ENCODE results near the gene ASAP2. TPM values are rescaled to one million over a fixed set of nuclear protein-coding genes. Genes with fewer than 3 reads are reported as not detected.

ASAP2 gene
- total RNA-seq, 2 donors from 2014 or later: 28.1 to 31.3 TPM

- intact Hi-C loops (cut with DNase I): loop anchor here in 1 of 2 donors (10.0 kb wide), 1 partner anchor 115 kb away; the partner anchor contains the start of gene ASAP2
- DNase-seq (ENCODE audit: low spot score): no peak
Measured at GRCh38 chr2:9319338-9319715, 112.7 kb downstream of the ASAP2 start.

GRCh38 chr2:9322576-9322975, 116.0 kb downstream of the ASAP2 start:
- intact Hi-C loops (cut with DNase I): no loop called here
- DNase-seq (ENCODE audit: low spot score): no peak

GRCh38 chr2:9325428-9325827, 118.8 kb downstream of the ASAP2 start:
- intact Hi-C loops (cut with DNase I): no loop called here
- no peak for DNase-seq (ENCODE audit: low spot score)

GRCh38 chr2:9326975-9327374, 120.4 kb downstream of the ASAP2 start:
- DNase-seq (ENCODE audit: low spot score): no peak
- intact Hi-C loops (cut with DNase I): no loop called here

- intact Hi-C loops (cut with DNase I): no loop called here
Measured at GRCh38 chr2:9327873-9328352, 121.3 kb downstream of the ASAP2 start.

GRCh38 chr2:9328931-9329330, 122.3 kb downstream of the ASAP2 start:
- no peak for DNase-seq (ENCODE audit: low spot score)
- intact Hi-C loops (cut with DNase I): no loop called here

More at GRCh38 chr2:9327873-9328352, 121.3 kb downstream of the ASAP2 start:
- DNase-seq (ENCODE audit: low spot score): no peak

GRCh38 chr2:9329497-9329896, 122.9 kb downstream of the ASAP2 start:
- peak; percentile 70 for DNase-seq (ENCODE audit: low spot score)
- intact Hi-C loops (cut with DNase I): no loop called here

- DNase-seq (ENCODE audit: low spot score): peak; percentile 72
- intact Hi-C loops (cut with DNase I): loop anchor here in 1 of 2 donors (5.0 kb wide), 2 partner anchors 123 to 188 kb away; partner anchors contain the start of gene ASAP2
Measured at GRCh38 chr2:9330612-9331270, 124.1 kb downstream of the ASAP2 start.

GRCh38 chr2:9331704-9332103, 125.1 kb downstream of the ASAP2 start:
- DNase-seq (ENCODE audit: low spot score): peak; percentile 34
- intact Hi-C loops (cut with DNase I): loop anchor here in 1 of 2 donors (5.0 kb wide), 2 partner anchors 124 to 189 kb away; partner anchors contain the start of gene ASAP2

GRCh38 chr2:9332136-9332852, 125.7 kb downstream of the ASAP2 start:
- intact Hi-C loops (cut with DNase I): loop anchor here in 1 of 2 donors (5.0 kb wide), 2 partner anchors 125 to 190 kb away; partner anchors contain the start of gene ASAP2

GRCh38 chr2:9332853-9333245, 126.2 kb downstream of the ASAP2 start:
- intact Hi-C loops (cut with DNase I): loop anchor here in 1 of 2 donors (5.0 kb wide), 2 partner anchors 126 to 191 kb away; partner anchors contain the start of gene ASAP2
- DNase-seq (ENCODE audit: low spot score): no peak

More at GRCh38 chr2:9332136-9332852, 125.7 kb downstream of the ASAP2 start:
- DNase-seq (ENCODE audit: low spot score): no peak

- no peak for DNase-seq (ENCODE audit: low spot score)
- intact Hi-C loops (cut with DNase I): loop anchor here in 1 of 2 donors (5.0 kb wide), 2 partner anchors 126 to 191 kb away; partner anchors contain the start of gene ASAP2
Measured at GRCh38 chr2:9333591-9334171, 127.1 kb downstream of the ASAP2 start.

GRCh38 chr2:9334761-9335160, 128.1 kb downstream of the ASAP2 start:
- intact Hi-C loops (cut with DNase I): loop anchor here in 1 of 2 donors (5.0 kb wide), 2 partner anchors 127 to 192 kb away; partner anchors contain the start of gene ASAP2
- no peak for DNase-seq (ENCODE audit: low spot score)

- intact Hi-C loops (cut with DNase I): no loop called here
- no peak for DNase-seq (ENCODE audit: low spot score)
Measured at GRCh38 chr2:9335322-9335832, 128.8 kb downstream of the ASAP2 start.

- intact Hi-C loops (cut with DNase I): no loop called here
- DNase-seq (ENCODE audit: low spot score): no peak
Measured at GRCh38 chr2:9336241-9336575, 129.6 kb downstream of the ASAP2 start.

GRCh38 chr2:9336576-9337314, 130.1 kb downstream of the ASAP2 start:
- intact Hi-C loops (cut with DNase I): no loop called here
- DNase-seq (ENCODE audit: low spot score): no peak

GRCh38 chr2:9337901-9338300, 131.3 kb downstream of the ASAP2 start:
- intact Hi-C loops (cut with DNase I): no loop called here
- no peak for DNase-seq (ENCODE audit: low spot score)

GRCh38 chr2:9341337-9341887, 134.8 kb downstream of the ASAP2 start:
- no peak for DNase-seq (ENCODE audit: low spot score)
- intact Hi-C loops (cut with DNase I): loop anchor here in 1 of 2 donors (10.0 kb wide), 1 partner anchor 197 kb away; no protein-coding TSS in a partner anchor

All from posterior vena cava (tissue), 2 donors.